Calu3 (cell line): ENCODE measurements around the gene APOL6. TPM values are rescaled to one million over a fixed set of nuclear protein-coding genes. Genes with fewer than 3 reads are reported as not detected.

Experiments
- BruUV-seq: library from RNA; stranded (reverse); fragments of 400-500 nt; replicated peaks from 2 replicates; lab custom pipeline; 2021; lab: Mats Ljungman, UMichigan
- CTCF ChIA-PET: fragments of 300-600 bp; sonication (Branson Sonifier 250); formaldehyde crosslinking; loops from one replicate; lab custom pipeline; 2022; ENCODE audit warnings: antibody characterized with exemption; lab: Charles Lee
- DNase-seq: peaks from one replicate; pipeline ENCODE4 v3.0.0; 2022
- H3K27ac Mint-ChIP-seq: one replicate; pipeline ENCODE4 v1.8.0; 2022; ENCODE audit warnings: mixed read lengths; ENCODE audit not compliant: unreplicated experiment
- H3K27me3 Mint-ChIP-seq: one replicate; pipeline ENCODE4 v1.8.0; 2022; ENCODE audit warnings: mixed read lengths; ENCODE audit not compliant: unreplicated experiment
- H3K36me3 Mint-ChIP-seq: one replicate; pipeline ENCODE4 v1.8.0; 2022; ENCODE audit warnings: mild to moderate bottlenecking, moderate library complexity, mixed read lengths; ENCODE audit not compliant: insufficient read depth, unreplicated experiment
- H3K4me1 Mint-ChIP-seq: one replicate; pipeline ENCODE4 v1.8.0; 2022; ENCODE audit warnings: mild to moderate bottlenecking, low read depth, mixed read lengths; ENCODE audit not compliant: unreplicated experiment
- H3K4me3 Mint-ChIP-seq: one replicate; pipeline ENCODE4 v1.8.0; 2022; ENCODE audit warnings: mild to moderate bottlenecking, low read depth, moderate library complexity, mixed read lengths; ENCODE audit not compliant: unreplicated experiment
- H3K9me3 Mint-ChIP-seq: one replicate; pipeline ENCODE4 v1.8.0; 2022; ENCODE audit warnings: low read depth, mixed read lengths; ENCODE audit not compliant: unreplicated experiment
- intact Hi-C: fragments of 100-400 bp; cut with micrococcal nuclease; formaldehyde crosslinking; loops from one replicate; pipeline ENCODE4 v1.10.0; 2022; ENCODE audit not compliant: unreplicated experiment
- total RNA-seq: library from RNA; stranded (reverse); gene quantifications from 2 replicates; pipeline ENCODE4 v1.2.3, GENCODE V29; 2022
- TF ChIP-seq, protein P1 (sequence below): fragments of 200-600 bp; IDR thresholded peaks from one replicate; pipeline ENCODE4 v1.8.0; 2022; ENCODE audit warnings: antibody characterized with exemption; ENCODE audit not compliant: unreplicated experiment

APOL6 gene
- total RNA-seq, 1 experiment from 2014 or later, result 24.0 TPM

DNA sequence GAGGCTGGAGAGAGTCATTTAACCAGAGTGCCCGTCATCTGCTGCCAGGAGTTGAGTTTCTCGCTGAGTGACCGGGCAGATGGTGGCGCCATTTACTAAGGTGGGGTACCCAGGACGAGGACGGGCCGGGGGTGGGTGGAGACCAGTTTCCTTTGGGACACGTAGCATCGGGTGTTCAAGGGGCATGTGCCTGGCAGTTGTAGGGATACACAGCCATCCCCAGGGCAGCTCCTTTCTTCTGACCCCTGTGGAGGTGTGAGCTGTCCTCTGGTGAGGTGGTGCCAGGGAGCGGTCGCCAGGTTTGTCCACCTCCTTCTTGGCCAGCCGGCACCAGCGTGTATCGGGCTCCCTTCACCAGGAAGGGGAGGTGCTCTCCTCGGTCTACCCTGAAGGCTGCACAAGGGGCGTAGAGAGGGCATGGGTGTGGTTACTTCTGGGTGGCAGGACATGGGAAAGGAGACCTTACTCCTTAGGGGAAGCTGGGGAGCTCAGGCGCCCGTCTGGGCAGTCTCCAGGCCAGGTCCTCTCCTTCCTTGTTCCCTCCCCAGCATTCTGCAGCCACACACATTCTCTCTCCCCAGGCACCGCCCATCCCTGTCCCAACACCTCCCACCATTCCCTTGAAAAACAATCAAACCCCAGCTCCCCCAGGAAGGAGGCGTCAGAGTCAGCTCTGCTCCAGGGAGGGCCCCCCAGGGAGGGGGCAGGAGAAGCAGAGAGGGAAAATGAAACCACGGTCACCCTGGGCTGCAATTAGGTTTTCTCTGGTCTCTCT, 20.8 kb upstream of the APOL6 start:
- Mint-ChIP-seq H3K36me3 (peaks cover 25% of the 10 kb centered on the region), H3K27me3 (no peaks in the 10 kb centered on the region), H3K27ac (peak overlapping the region; percentile 96), H3K4me3 (peak overlapping the region; percentile 78), H3K9me3 (no peaks in the 10 kb centered on the region), H3K4me1 (peaks cover 61% of the 10 kb centered on the region)
- intact Hi-C loops, result loop anchor here (1.0 to 5.0 kb wide), 4 partner anchors 100 to 496 kb away; no protein-coding TSS in a partner anchor
- peak; percentile 85 for DNase-seq
- TF ChIP-seq, protein P1, sequence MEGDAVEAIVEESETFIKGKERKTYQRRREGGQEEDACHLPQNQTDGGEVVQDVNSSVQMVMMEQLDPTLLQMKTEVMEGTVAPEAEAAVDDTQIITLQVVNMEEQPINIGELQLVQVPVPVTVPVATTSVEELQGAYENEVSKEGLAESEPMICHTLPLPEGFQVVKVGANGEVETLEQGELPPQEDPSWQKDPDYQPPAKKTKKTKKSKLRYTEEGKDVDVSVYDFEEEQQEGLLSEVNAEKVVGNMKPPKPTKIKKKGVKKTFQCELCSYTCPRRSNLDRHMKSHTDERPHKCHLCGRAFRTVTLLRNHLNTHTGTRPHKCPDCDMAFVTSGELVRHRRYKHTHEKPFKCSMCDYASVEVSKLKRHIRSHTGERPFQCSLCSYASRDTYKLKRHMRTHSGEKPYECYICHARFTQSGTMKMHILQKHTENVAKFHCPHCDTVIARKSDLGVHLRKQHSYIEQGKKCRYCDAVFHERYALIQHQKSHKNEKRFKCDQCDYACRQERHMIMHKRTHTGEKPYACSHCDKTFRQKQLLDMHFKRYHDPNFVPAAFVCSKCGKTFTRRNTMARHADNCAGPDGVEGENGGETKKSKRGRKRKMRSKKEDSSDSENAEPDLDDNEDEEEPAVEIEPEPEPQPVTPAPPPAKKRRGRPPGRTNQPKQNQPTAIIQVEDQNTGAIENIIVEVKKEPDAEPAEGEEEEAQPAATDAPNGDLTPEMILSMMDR, result peak; percentile 43
- CTCF ChIA-PET, result interaction anchor here (0.5 to 2.2 kb wide), 17 partner anchors 18 to 1435 kb away, joined by 3 to 27 read pairs (median 5); partner anchors contain the start of gene APOL6
- BruUV-seq, result TSS peak; percentile 93

DNA sequence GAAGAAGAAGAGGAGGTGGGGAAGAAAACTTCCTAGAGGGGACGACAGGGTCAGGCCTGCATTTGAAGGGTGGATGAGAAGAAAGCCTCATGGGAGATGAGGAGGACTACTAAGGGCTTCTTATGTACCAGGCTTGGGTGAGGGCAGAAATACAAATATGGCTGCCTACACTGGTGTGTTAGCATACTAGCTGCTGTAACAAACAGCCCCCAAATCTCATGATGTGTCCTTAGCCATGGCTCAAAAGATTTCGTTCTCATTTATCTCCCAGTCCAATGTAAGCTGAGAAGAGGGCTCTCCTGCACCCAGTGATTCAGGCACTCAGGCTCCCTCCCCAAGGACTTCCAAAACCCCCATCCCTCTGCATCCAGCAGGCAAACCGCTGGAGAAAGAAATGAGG, 19.5 kb upstream of the APOL6 start:
- Mint-ChIP-seq H3K27ac (peak overlapping the region; percentile 96), H3K4me1 (peaks cover 50% of the 10 kb centered on the region), H3K36me3 (peaks cover 25% of the 10 kb centered on the region), H3K27me3 (no peaks in the 10 kb centered on the region), H3K9me3 (no peaks in the 10 kb centered on the region), H3K4me3 (peak overlapping the region; percentile 78)
- intact Hi-C loops, result loop anchor here (5.0 kb wide), 1 partner anchor 99 kb away; no protein-coding TSS in a partner anchor
- CTCF ChIA-PET, result interaction anchor here (0.6 to 2.2 kb wide), 3 partner anchors 12 to 165 kb away, joined by 3 to 27 read pairs (median 6); no protein-coding TSS in a partner anchor
- TF ChIP-seq, protein P1, result no peak
- no TSS peak for BruUV-seq
- DNase-seq, result no peak

DNA sequence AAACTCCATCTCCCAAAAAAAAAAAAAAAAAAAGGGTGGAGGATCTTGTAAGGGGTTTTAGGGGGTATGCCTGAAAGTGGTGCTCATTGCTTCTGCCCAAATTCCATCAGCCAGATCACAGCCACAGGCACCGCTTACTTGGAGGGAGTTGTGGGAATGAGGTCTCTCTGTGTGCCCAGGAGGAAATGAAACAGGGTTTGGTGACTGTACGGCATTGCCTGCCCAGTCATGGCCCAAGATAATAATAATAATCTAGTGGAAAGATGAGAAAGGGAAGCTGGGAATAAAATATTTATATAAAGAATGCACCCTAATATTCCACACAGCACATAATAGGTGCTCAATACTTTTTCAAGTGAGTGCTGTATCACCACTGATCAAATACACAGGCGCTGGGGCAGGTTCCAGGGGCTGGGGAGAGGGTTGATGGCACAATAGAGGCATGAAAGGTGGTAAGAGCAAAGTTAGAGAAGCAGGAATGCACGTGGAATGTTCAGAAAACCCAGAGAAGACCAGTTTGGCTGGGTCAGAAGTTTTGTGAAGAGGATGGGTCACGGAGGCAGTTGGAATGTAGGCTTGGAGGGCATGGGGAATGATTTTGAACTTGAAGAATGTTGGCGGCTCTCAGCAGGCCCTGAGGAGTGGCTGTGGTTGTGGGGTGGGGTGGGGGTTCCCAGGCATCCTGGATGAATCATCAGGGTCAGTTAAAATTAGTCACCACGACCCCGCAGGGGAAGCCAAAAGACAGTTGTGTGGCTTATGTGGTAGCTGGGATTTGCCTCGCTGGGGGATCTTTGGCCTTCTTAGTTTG, 18.6 kb upstream of the APOL6 start:
- no peaks in the 10 kb centered on the region for H3K9me3 Mint-ChIP-seq
- DNase-seq, result peak; percentile 92
- peak overlapping the region; percentile 94 for H3K27ac Mint-ChIP-seq
- no TSS peak for BruUV-seq
- peaks cover 25% of the 10 kb centered on the region for H3K36me3 Mint-ChIP-seq
- intact Hi-C loops, result loop anchor here (5.0 kb wide), 1 partner anchor 98 kb away; no protein-coding TSS in a partner anchor
- CTCF ChIA-PET, result interaction anchor here (0.7 to 2.0 kb wide), 4 partner anchors 11 to 99 kb away, joined by 4 to 6 read pairs (median 4); partner anchors contain the start of gene APOL6
- no peaks in the 10 kb centered on the region for H3K27me3 Mint-ChIP-seq
- peaks cover 50% of the 10 kb centered on the region for H3K4me1 Mint-ChIP-seq
- TF ChIP-seq, protein P1, result no peak
- peak overlapping the region; percentile 43 for H3K4me3 Mint-ChIP-seq

DNA sequence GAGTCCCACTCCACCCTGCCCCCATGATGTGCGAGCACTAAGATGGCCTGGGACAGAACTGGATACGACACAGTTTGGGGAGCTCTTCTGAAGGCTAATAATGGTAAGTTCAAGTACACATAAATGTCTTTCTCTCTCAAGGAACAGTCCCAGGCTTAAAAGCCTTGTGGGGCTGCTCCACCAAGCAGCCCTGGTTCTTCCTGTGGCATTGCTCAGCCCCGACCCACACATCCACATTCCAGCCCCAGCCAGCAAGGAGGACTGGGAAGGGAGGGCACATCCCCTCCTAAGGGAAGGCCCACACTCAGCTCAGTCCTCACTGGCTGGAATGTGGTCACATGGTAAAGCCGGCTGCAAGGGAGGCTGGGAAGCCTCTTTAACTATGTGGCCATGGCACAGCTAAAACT, 17.9 kb upstream of the APOL6 start:
- intact Hi-C loops, result no loop called here

More for the DNA sequence above, 17.9 kb upstream of the APOL6 start:
- Mint-ChIP-seq H3K9me3 (no peaks in the 10 kb centered on the region), H3K27ac (peak overlapping the region; percentile 94), H3K27me3 (no peaks in the 10 kb centered on the region), H3K36me3 (peaks cover 25% of the 10 kb centered on the region), H3K4me1 (peaks cover 50% of the 10 kb centered on the region), H3K4me3 (no peak overlapping the region)
- DNase-seq, result no peak
- no TSS peak for BruUV-seq
- TF ChIP-seq, protein P1, result no peak
- CTCF ChIA-PET, result interaction anchor here (0.7 to 2.0 kb wide), 6 partner anchors 11 to 109 kb away, joined by 4 to 6 read pairs (median 4); partner anchors contain the start of gene APOL6
